GM18499 (cell line): ENCODE data around the gene TARBP1.
A peak's percentile ranks its signal among the peaks of the same experiment; 100 is the strongest.
"Not testable (repeated sequence)": the region's sequence is repeated elsewhere in the genome, so short reads cannot be mapped to it uniquely, and the experiment has no call there.

Experiments used
- ATAC-seq: cut with Tn5 transposase; IDR thresholded peaks from one replicate; pipeline ENCODE4 v1.9.1; 2021; ENCODE audit warnings: moderate number of reproducible peaks; ENCODE audit not compliant: insufficient read depth, unreplicated experiment

Gene TARBP1

GRCh38 chr1:234401658-234402057, 77.3 kb downstream of the TARBP1 start:
- no peak for ATAC-seq

- no peak for ATAC-seq
Observed at GRCh38 chr1:234400773-234401172, 78.2 kb downstream of the TARBP1 start.

GRCh38 chr1:234399515-234399914, 79.5 kb downstream of the TARBP1 start:
- ATAC-seq: not testable (repeated sequence)

- ATAC-seq: peak; percentile 39
Observed at GRCh38 chr1:234398849-234399381, 80.1 kb downstream of the TARBP1 start.

GRCh38 chr1:234397732-234398131, 81.2 kb downstream of the TARBP1 start:
- ATAC-seq: no peak

- ATAC-seq: no peak
Observed at GRCh38 chr1:234396871-234397270, 82.1 kb downstream of the TARBP1 start.

- no peak for ATAC-seq
Observed at GRCh38 chr1:234396092-234396491, 82.9 kb downstream of the TARBP1 start.

- no peak for ATAC-seq
Observed at GRCh38 chr1:234395297-234395696, 83.7 kb downstream of the TARBP1 start.

- no peak for ATAC-seq
Observed at GRCh38 chr1:234393190-234393589, 85.8 kb downstream of the TARBP1 start.

GRCh38 chr1:234388094-234388493, 90.9 kb downstream of the TARBP1 start:
- ATAC-seq: no peak

GRCh38 chr1:234386122-234386521, 92.9 kb downstream of the TARBP1 start:
- no peak for ATAC-seq

GRCh38 chr1:234381699-234382555, 97.1 kb downstream of the TARBP1 start:
- no peak for ATAC-seq

GRCh38 chr1:234379591-234380109, 99.3 kb downstream of the TARBP1 start:
- ATAC-seq: not testable (repeated sequence)

- no peak for ATAC-seq
Observed at GRCh38 chr1:234375672-234376071, 103.3 kb downstream of the TARBP1 start.

- ATAC-seq: no peak
Observed at GRCh38 chr1:234373959-234374254, 105.1 kb downstream of the TARBP1 start.

GRCh38 chr1:234373064-234373958, 105.7 kb downstream of the TARBP1 start, which contains the start of gene COA6:
Gene COA6 (plus strand): TSS chr1:234373456. CDS start chr1:234373467, 11 bp downstream.
- ATAC-seq: peak; percentile 86

GRCh38 chr1:234372011-234372757, 106.8 kb downstream of the TARBP1 start:
- ATAC-seq: no peak

GRCh38 chr1:234371414-234371813, 107.6 kb downstream of the TARBP1 start:
- ATAC-seq: no peak

- ATAC-seq: no peak
Observed at GRCh38 chr1:234369784-234370183, 109.2 kb downstream of the TARBP1 start.

- ATAC-seq: no peak
Observed at GRCh38 chr1:234369033-234369430, 109.9 kb downstream of the TARBP1 start.
